AG04450 (cell line): ENCODE data around the gene DRD4. TPM values are rescaled to one million over a fixed set of nuclear protein-coding genes. Genes with fewer than 3 reads are reported as not detected.

ENCODE experiments used
- CTCF ChIA-PET: fragments of 300-600, 350-600 bp; formaldehyde crosslinking; extraction: SDS; loops from one replicate; lab custom pipeline; 2022; ENCODE audit warnings: antibody characterized with exemption, inconsistent platforms; lab: Charles Lee
- POLR2A ChIA-PET: fragments of 350-600 bp; formaldehyde crosslinking; extraction: SDS; loops from one replicate; lab custom pipeline; 2021; ENCODE audit warnings: antibody characterized with exemption, inconsistent platforms; lab: Yijun Ruan, JAX
- DNase-seq: peaks from one replicate; pipeline ENCODE4 v3.0.0-alpha.2; 2011; ENCODE audit warnings: low read depth, low spot score
- H3K27ac ChIP-seq: one replicate; pipeline ENCODE4 v1.5.1; 2012; ENCODE audit warnings: low read depth, low read length, control low read depth
- H3K27me3 ChIP-seq: one replicate; pipeline ENCODE4 v1.6.0; 2012; ENCODE audit warnings: low read length; ENCODE audit not compliant: control insufficient read depth, insufficient read depth
- H3K4me3 ChIP-seq: 2 replicates; pipeline ENCODE4 v1.5.1; 2011; ENCODE audit warnings: mild to moderate bottlenecking, low read depth, low read length, control low read depth
- H3K9me3 ChIP-seq: 2 replicates; pipeline ENCODE4 v1.5.1; 2012; ENCODE audit warnings: low read length; ENCODE audit not compliant: control insufficient read depth, insufficient read depth
- CTCF ChIP-seq: IDR thresholded peaks from 2 replicates; pipeline ENCODE4 v1.5.1; 2011; ENCODE audit warnings: low read depth, low read length, control low read depth, inconsistent platforms
- polyA plus RNA-seq: library from polyadenylated mRNA; depleted of rRNA; stranded (reverse); fragments of >200 nt; gene quantifications from 2 replicates; pipeline ENCODE4 v1.2.3, GENCODE V29; 2011

DRD4 gene
- polyA plus RNA-seq, 1 experiment, result 0.05 TPM

DNA sequence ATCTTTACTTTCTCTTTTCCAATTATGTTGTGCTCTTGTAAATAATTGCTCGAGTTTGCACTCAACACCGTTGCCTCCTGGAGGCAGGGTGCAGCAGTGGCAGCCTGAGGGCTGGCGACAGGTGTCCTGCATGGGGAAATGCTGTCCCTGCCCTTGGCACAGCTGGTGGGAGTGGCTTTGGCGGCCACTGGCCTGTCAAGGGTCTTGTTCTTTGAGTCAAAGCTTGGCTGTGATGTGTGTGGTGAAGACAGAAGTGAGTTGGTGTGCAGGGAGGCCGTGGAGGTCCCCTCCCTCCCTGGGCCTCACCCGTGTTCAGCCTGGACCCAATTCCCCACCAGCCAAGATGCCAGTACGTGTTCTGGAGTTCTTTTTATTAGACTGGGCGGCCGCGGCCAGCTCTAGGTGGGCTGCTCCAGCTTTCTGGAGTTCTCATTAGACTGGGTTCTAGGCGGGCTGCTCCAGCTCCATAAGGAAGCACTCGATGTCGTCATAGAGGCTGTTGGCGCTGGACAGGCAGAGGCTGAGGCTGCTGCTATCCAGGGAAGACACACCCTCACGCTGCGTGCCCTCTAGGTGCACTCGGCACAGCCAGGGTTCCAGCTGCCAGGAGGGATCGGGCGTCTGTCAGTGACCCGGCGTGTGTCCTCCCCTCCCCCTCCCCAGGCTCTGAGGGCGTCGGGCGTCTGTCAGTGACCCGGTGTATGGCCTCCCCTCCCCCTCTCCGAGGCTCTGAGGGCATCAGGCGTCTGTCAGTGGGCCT, 24.7 kb upstream of the DRD4 start:
- H3K27me3 ChIP-seq, result no peaks in the 10 kb centered on the region
- ChIA-PET CTCF (no interaction called here), POLR2A (interaction anchor here (0.7 kb wide), 1 partner anchor 37 kb away, joined by 4 read pairs; the partner anchor contains the start of gene PHRF1)
- no peaks in the 10 kb centered on the region; the same call in 1 of the 2 replicates for H3K9me3 ChIP-seq
- peak; percentile 33 for TF ChIP-seq CTCF
- H3K27ac ChIP-seq, result no peak overlapping the region
- DNase-seq, result no peak
- no peak overlapping the region for H3K4me3 ChIP-seq

DNA sequence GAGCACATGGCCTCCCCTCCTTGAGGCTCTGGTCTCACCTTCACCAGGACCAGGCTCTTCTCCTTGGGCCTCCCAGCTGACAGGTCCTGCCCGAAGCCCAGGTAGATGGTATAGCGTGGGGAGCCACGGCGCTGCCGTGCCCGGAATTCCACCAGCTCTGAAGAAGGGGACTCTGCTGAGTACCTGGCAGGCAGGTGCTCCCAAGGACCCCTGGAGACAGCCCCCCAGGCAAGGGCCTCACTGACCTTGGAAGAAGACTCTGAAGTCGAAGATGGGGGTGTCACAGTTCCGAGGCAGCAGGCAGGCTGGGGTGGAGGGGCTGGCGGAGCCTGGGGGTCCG, 24.1 kb upstream of the DRD4 start:
- no peak overlapping the region for H3K27ac ChIP-seq
- CTCF ChIA-PET, result no interaction called here
- POLR2A ChIA-PET, result interaction anchor here (0.7 kb wide), 1 partner anchor 37 kb away, joined by 4 read pairs; the partner anchor contains the start of gene PHRF1

DNA sequence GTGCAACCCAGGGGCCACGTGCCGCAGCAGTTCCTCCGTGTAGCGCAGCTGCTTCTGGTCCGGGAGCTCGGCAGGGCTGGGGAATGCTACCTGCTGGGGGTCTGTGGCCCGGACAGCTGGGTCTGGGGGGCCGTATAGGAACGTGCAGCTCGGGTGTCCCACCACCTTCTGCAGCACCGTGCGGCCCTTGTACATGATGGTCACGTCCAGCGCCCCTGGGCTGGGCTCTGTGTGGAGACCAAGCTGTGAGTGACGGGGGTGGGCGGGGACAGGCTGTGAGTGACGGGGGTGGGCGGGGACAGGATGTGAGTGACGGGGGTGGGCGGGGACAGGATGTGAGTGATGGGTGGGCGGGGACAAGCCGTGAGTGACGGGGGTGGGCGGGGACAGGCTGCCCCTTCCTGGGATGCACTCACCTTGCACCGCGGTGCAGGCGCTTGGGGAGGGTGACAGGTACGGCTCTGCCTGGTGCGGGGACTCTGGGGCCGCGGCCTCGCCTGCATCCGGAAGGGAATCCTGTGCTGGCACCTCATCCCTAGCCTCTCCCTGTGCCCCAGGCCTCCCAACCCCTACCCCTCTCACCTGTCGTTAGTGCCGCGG, 23.6 kb upstream of the DRD4 start:
- no peaks in the 10 kb centered on the region for H3K27me3 ChIP-seq
- H3K27ac ChIP-seq, result no peak overlapping the region
- POLR2A ChIA-PET, result interaction anchor here (0.7 kb wide), 1 partner anchor 38 kb away, joined by 4 read pairs; the partner anchor contains the start of gene PHRF1
- H3K9me3 ChIP-seq, result no peaks in the 10 kb centered on the region; the same call in 1 of the 2 replicates
- DNase-seq, result no peak
- CTCF ChIA-PET, result no interaction called here
- TF ChIP-seq CTCF, result no peak
- H3K4me3 ChIP-seq, result no peak overlapping the region

More for the DNA sequence above, 24.1 kb upstream of the DRD4 start:
- no peak for DNase-seq
- no peak for TF ChIP-seq CTCF
- no peaks in the 10 kb centered on the region; the same call in 1 of the 2 replicates for H3K9me3 ChIP-seq
- no peaks in the 10 kb centered on the region for H3K27me3 ChIP-seq
- no peak overlapping the region for H3K4me3 ChIP-seq

DNA sequence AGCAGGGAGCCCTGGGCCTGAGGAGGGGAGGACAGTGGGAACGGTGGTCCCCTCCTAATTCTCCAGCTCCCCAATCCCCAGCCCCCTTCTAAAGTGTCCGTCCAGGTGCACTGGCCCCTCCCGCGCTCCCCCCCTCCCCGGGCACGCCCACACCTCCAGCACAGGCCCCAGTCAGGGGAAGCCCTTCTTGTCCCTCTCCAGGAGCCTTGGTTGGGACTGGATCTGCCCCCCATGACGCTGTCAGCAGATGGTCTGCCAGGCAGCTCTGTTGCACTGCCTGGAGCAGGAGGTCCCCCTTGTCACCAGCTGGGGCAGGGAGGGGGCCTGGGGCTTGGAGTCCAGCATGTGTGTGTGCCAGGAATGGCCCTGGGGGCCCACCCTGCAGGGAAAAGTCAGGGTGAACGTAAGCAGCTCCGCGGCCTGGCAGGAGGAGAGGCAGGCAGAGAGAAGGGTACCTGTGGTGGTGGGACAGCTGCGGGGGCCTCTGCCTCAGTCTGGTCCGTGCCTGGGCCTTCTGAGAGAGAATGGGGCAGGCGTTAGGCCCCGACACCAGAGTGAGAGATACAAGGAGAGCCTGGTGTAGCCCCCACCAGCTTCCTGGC, 22.9 kb upstream of the DRD4 start:
- Histone ChIP-seq H3K27ac (no peak overlapping the region), H3K4me3 (no peak overlapping the region), H3K27me3 (no peaks in the 10 kb centered on the region), H3K9me3 (no peaks in the 10 kb centered on the region; the same call in 1 of the 2 replicates)
- no peak for DNase-seq
- POLR2A ChIA-PET, result interaction anchor here (0.7 kb wide), 1 partner anchor 26 kb away, joined by 4 read pairs; no protein-coding TSS in a partner anchor
- no peak for TF ChIP-seq CTCF
- CTCF ChIA-PET, result no interaction called here
